GM18867 (cell line): ENCODE results near the gene RPS15.
A peak's percentile ranks its signal among the peaks of the same experiment; 100 is the strongest.

Experiments used
- ATAC-seq: cut with Tn5 transposase; IDR thresholded peaks from one replicate; pipeline ENCODE4 v1.9.1; 2021; ENCODE audit warnings: mild to moderate bottlenecking, moderate library complexity; ENCODE audit not compliant: unreplicated experiment

Gene RPS15

GRCh38 chr19:1438035-1438932, at the start of gene RPS15:
TSS of gene RPS15 (plus strand) at chr19:1438396. CDS start at chr19:1438426, 30 bp downstream.
- ATAC-seq, result peak; percentile 80

DNA sequence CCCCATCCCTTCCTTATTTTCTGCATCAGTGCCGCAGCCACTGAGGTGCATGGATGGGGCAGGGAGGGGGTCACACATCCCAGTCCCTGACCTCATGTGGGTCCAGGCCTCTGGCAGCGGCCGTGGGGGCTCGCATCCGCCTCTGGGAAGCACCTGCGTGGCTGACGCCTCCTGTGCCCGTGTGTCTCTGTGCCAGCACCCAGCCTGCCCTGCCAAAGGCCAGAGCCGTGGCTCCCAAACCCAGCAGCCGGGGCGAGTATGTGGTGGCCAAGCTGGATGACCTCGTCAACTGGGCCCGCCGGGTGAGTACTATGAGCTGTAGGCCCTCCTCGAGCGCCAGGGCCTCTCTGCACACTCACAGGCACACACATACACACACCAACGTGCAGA, 49.6 kb upstream of the RPS15 start:
- ATAC-seq, result no peak

DNA sequence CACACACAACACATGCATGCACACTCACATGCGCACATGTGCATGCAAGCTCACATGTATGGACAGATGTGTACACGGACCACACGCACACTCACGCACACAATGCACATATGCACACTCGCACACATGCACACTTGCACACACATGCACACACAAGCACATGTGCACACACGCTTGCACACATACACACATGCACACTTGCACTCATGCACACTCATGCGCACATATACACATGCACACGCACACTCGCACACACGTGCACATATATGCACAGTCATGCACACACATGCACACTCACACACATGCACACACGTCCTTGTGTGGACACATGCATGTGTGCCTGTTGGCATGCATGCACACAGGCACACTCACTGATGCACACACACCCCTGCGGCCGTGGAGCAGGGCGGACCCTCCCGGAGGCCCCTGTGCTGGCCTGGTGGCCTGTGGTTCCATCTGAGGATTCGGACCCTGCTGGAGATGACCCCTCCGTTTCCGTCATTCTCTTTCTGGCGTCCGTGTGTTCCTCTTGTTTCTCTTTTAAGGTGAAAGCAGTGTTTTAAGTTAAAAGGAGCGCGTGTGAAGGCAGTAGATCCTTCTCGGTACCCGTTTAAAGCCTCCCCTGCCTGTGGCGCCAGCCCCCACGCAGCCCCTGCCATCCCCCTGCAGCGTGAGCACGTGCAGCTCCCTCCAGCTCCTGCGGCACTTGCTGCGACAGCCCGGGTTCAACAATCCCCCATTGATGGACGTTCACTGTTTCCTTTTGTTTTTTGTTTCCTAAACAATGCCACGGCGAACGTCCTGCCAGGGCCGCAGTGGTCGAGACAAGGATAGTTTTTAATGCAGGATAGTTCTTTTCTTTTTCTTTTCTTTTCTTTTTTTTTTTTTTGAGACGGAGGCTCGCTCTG, 48.9 kb upstream of the RPS15 start:
- no peak for ATAC-seq

DNA sequence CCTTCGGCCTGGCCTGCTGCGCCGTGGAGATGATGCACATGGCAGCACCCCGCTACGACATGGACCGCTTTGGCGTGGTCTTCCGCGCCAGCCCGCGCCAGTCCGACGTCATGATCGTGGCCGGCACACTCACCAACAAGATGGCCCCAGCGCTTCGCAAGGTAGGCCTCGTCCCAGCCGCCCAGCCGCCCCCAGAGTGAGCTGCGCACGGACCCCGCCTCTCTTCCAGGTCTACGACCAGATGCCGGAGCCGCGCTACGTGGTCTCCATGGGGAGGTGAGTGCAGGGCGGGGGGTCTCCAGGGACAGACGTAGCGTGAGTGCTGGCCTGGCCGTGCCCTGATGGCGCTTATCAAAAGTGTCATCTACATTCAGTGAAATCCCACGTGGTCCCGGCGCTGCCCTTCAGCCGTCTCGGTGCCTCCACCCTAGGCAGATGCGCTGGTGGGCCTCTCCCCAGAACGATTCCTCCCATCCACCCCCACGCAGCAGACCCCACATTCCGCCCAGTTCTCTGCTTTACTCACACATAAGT, 47.2 kb upstream of the RPS15 start:
- no peak for ATAC-seq

GRCh38 chr19:1392407-1392806, 45.8 kb upstream of the RPS15 start:
- ATAC-seq, result no peak

DNA sequence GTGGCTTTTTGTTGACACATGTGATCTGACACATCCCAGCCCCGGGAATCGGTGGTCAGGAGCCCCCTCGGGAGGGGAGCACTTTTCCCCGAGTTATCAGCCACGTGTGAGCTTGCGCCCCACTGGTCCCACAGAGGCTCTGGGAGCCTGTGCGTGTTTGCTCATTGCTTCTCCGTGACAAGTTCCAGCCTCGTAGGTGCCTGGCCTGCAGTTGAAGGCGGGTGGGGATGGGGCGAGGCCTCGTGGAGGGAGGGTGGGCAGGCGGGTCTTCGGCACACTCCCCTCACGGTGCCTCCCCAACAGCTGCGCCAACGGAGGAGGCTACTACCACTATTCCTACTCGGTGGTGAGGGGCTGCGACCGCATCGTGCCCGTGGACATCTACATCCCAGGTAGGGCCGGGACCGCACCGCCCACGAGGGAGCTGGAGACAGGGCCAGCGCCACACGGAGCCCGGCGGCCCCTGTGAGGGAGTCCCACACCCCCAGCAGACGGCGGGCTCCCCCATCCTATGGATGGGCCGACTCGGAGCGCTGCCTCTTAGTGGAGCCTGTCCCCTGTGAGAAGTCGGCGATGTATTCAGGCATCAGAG, 45.2 kb upstream of the RPS15 start:
- no peak for ATAC-seq

- ATAC-seq, result no peak
Observed at GRCh38 chr19:1393841-1394240, 44.4 kb upstream of the RPS15 start.

- no peak for ATAC-seq
Observed at GRCh38 chr19:1394252-1395193, 43.7 kb upstream of the RPS15 start.

DNA sequence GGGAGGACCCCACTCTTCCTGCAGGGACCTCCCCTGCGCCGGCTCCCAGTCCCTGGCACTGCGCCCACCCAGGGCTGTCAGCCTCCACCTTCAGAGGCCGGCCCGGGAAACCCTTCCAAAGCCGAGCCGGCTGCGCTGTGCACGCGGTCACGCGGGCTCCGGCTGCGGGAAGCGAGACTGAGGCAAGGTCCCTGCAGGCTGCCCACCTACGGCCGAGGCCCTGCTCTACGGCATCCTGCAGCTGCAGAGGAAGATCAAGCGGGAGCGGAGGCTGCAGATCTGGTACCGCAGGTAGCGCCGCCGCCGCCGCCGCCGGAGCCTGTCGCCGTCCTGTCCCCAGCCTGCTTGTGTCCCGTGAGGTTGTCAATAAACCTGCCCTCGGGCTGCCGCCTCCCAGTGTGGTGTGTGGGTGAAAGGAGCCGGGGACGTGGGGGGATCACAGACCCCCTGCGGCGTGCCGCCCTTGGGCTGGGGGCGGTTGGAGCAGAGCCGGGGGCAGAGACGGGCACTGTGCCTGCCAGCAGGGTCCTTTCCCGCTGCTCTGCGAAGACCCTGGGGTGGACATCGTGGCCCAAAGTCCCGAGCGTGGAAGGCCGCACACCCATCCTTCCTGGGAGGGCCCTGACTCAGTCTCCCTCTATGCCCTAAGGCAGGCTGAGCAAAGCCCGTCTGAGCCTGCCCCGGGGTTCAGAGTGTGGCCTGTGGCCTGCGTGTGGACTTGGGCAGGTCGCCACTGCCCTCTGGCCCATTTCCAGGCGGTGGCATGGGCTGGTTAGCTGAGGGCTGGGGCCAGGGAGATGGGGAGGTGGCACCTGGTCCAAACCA, 42.8 kb upstream of the RPS15 start:
- no peak for ATAC-seq

DNA sequence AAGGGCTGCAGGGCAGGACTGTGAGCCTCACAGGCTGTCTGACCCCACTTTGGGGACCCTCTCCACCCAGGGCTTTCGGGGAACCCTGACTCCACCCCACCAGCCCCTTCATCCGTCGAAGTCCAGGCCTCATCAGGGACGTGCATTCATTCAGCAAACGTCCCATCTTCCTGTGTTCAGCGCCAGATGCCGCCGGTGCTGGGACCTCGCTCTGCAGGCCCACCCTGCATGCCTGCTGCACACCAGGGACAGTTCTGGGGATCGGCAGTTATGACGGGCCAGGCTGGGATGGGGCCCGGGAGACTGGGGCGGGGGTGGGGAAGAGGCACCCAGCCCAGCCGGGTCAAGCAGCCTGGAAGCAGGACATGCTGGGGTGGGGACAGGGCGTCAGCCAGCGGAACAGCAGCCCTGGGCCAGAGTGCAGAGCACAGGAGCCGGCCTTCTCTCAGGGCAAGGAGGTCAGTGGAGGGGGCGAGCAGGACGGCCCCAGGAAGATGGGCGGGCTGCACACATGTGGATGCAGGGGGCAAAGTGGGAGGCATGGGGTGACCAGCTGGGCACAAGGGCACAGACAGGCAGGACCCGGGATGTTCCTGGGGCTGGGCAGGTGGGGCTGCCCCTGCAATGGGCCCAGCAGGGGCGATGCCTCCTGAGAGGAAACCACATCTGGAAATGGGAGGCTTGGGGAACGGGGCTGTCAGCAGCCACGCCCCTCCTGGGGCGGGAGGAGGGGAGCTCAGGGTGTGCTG, 42.0 kb upstream of the RPS15 start:
- no peak for ATAC-seq

GRCh38 chr19:1396768-1397679, 41.2 kb upstream of the RPS15 start:
- no peak for ATAC-seq

GRCh38 chr19:1397838-1398237, 40.4 kb upstream of the RPS15 start:
- no peak for ATAC-seq

DNA sequence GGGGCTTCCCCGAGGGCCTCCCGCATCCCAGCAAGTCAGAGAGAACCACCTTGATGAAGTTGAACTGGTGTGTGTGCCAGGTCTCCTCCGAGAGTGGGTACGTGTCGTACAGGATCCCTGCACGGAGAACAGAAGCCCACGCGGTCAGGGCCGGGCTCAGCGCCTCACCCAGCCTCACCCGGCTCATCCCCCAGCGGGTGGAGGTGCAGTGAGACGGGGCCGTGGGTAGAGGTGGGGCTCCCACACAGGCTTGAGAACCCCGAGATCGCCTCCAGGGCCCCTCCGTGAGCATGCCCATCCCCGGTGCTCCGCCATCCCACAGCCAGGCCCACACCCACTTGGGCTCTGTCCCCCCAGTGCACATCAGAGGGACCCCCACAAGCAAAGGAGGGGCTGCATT, 39.1 kb upstream of the RPS15 start:
- no peak for ATAC-seq

DNA sequence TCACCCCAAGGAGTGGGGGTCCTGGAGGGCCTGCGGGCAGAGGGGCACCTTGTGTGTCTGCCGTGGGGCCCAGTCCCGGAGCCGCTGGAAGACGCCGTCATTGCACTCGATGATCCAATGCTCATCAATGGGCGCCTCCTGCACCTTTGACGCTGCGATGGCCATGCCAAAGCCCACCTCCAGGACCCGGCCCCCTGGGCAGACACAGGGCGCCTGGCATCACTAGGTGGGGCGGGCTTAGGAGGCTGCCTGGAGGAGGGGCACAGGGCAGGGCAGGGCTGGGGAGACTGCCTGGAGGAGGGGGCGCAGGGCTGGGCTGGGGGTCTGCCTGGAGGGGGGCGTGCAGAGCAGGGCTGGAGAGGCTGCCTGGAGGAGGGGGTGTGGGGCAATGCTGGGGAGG, 38.5 kb upstream of the RPS15 start:
- ATAC-seq, result no peak

DNA sequence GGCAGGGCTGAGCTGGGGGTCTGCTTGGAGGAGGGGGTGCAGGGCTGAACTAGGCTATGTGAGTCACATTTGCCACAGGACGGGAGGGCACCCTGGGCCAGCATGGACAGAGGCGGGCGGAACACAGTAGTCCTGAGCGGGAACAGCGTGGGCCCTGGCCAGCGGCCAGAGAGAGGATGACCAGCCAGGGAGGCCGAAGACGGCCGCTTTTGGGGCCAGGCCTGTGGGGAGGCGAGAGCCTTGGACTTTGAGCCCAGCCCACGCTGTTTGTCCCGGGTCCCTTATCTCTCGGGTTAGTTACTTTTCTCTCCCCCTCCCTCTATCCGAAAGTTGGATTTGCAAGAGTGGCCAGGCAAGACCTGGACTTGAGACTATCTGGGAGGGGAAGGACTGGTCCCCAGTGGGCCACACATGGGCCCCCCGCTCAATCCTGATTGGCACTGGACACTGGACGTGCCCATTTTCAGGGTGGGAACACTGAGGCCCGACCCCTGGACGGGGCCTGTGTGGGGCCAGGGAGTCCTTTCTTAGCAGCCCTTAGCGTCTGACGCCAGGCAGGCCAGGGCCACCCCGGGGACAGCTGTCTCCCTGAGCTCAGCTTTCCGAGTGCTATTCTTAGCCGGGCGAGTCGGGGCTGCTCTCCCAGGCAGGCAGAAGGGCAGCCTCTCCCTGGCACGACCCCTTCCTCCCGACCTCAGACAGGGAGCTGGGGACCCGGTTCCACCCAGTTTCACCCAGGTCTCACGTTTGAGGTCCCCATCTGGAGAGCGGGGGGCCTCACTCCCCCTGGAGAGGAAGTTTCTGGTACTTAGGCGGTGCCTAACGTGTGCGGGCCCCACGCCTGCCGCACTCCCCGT, 37.7 kb upstream of the RPS15 start:
- ATAC-seq, result no peak

- ATAC-seq, result no peak
Observed at GRCh38 chr19:1401138-1401888, 36.9 kb upstream of the RPS15 start, which contains the start of gene GAMT. TSS of gene GAMT (minus strand) at chr19:1401542. CDS start at chr19:1401476, 66 bp downstream.
